ENCODE data around the gene GOLT1A. TPM values are rescaled to one million over a fixed set of nuclear protein-coding genes. Genes with fewer than 3 reads are reported as not detected.

Gene GOLT1A
- polyA plus RNA-seq, 1 donor from 2014 or later, result not detected

DNA sequence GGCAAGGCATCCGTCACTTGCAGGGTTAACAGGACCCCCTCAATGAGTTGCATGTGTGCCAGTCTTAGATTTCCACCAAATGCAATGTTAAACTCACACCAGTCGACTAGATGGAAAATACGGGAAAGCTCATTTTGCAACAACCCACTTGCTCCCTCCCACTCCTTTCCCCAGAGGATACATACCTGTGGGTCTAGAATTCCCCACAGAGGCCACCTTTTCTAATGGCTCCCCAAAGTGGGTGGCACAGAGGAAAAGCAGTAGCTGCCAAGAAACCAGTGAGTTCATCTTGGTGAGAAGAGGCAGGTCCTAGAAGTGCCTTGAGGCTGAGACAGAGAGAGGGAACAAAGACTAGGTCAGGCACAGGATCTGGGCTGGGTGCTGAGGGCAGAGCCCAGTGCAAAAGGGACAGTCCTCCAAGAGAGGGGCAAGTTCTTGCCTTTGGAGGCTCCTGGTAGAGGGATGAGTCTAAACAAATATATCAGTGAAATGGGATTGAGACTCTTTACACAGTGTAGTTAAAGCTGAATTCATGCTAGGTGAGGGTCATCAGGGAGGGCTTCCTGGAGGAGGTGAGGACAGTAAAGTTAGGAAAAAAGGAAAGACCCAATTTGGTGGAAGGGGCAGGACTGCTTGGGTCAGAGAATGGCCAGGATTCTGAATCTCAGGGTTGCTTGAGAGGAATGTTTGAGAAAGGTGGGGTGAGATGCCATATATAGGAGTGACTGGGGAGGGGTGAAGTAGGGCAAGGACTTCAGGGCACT lies 21.0 kb downstream of the GOLT1A start:
- Histone ChIP-seq H3K79me2 (replicated peaks; ENCODE audit: insufficient read depth, low read length) (no peaks in the 10 kb centered on the region), H3F3A (ENCODE audit: insufficient read depth, low read length, poor library complexity, severe bottlenecking) (peaks cover 5% of the 10 kb centered on the region), H3K4me2 (ENCODE audit: low read length) (no peak overlapping the region), H3K36me3 (ENCODE audit: insufficient read depth, low read length) (no peaks in the 10 kb centered on the region), H4K20me1 (ENCODE audit: insufficient read depth) (no peaks in the 10 kb centered on the region), H3K9ac (ENCODE audit: low read length) (no peak overlapping the region), H3K27ac (ENCODE audit: low read length) (no peak overlapping the region), H3K9me3 (ENCODE audit: low read length) (no peaks in the 10 kb centered on the region), H3K9me2 (ENCODE audit: insufficient read depth, low read length) (no peaks in the 10 kb centered on the region), H3K27me3 (ENCODE audit: insufficient read depth, low read depth, low read length) (no peaks in the 10 kb centered on the region), H2AFZ (ENCODE audit: low read depth, low read length) (no peak overlapping the region), H3K4me3 (ENCODE audit: low read length) (no peak overlapping the region)
- no peak for TF ChIP-seq POLR2AphosphoS5 (IDR thresholded peaks at IDR 0.05)
- TF ChIP-seq SMC3 (conservative IDR thresholded peaks at IDR 0.05; ENCODE audit: poor library complexity), result no peak
- no peak for TF ChIP-seq RAD21 (conservative IDR thresholded peaks at IDR 0.05)
- TF ChIP-seq, protein P1, sequence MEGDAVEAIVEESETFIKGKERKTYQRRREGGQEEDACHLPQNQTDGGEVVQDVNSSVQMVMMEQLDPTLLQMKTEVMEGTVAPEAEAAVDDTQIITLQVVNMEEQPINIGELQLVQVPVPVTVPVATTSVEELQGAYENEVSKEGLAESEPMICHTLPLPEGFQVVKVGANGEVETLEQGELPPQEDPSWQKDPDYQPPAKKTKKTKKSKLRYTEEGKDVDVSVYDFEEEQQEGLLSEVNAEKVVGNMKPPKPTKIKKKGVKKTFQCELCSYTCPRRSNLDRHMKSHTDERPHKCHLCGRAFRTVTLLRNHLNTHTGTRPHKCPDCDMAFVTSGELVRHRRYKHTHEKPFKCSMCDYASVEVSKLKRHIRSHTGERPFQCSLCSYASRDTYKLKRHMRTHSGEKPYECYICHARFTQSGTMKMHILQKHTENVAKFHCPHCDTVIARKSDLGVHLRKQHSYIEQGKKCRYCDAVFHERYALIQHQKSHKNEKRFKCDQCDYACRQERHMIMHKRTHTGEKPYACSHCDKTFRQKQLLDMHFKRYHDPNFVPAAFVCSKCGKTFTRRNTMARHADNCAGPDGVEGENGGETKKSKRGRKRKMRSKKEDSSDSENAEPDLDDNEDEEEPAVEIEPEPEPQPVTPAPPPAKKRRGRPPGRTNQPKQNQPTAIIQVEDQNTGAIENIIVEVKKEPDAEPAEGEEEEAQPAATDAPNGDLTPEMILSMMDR (IDR thresholded peaks at IDR 0.05; ENCODE audit: poor library complexity, severe bottlenecking), result no peak
- no peak for TF ChIP-seq MXI1 (conservative IDR thresholded peaks at IDR 0.05; ENCODE audit: poor library complexity, severe bottlenecking)
- TF ChIP-seq, protein P2, sequence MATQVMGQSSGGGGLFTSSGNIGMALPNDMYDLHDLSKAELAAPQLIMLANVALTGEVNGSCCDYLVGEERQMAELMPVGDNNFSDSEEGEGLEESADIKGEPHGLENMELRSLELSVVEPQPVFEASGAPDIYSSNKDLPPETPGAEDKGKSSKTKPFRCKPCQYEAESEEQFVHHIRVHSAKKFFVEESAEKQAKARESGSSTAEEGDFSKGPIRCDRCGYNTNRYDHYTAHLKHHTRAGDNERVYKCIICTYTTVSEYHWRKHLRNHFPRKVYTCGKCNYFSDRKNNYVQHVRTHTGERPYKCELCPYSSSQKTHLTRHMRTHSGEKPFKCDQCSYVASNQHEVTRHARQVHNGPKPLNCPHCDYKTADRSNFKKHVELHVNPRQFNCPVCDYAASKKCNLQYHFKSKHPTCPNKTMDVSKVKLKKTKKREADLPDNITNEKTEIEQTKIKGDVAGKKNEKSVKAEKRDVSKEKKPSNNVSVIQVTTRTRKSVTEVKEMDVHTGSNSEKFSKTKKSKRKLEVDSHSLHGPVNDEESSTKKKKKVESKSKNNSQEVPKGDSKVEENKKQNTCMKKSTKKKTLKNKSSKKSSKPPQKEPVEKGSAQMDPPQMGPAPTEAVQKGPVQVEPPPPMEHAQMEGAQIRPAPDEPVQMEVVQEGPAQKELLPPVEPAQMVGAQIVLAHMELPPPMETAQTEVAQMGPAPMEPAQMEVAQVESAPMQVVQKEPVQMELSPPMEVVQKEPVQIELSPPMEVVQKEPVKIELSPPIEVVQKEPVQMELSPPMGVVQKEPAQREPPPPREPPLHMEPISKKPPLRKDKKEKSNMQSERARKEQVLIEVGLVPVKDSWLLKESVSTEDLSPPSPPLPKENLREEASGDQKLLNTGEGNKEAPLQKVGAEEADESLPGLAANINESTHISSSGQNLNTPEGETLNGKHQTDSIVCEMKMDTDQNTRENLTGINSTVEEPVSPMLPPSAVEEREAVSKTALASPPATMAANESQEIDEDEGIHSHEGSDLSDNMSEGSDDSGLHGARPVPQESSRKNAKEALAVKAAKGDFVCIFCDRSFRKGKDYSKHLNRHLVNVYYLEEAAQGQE (IDR thresholded peaks at IDR 0.05; ENCODE audit: borderline replicate concordance), result no peak
- TF ChIP-seq TAF1 (IDR thresholded peaks at IDR 0.05; ENCODE audit: low read depth), result no peak
- TF ChIP-seq EP300 (conservative IDR thresholded peaks at IDR 0.05; ENCODE audit: poor library complexity, severe bottlenecking), result no peak
- no peak for TF ChIP-seq EZH2 (IDR thresholded peaks at IDR 0.05; ENCODE audit: borderline replicate concordance, insufficient read depth, low read length, poor library complexity, severe bottlenecking)

- no peak overlapping the region for H3K4me2 ChIP-seq (ENCODE audit: low read length)
- H3K27me3 ChIP-seq (ENCODE audit: insufficient read depth, low read depth, low read length), result no peaks in the 10 kb centered on the region
- H3K9me2 ChIP-seq (ENCODE audit: insufficient read depth, low read length), result no peaks in the 10 kb centered on the region
- no peak overlapping the region for H2AFZ ChIP-seq (ENCODE audit: low read depth, low read length)
- no peak overlapping the region for H3K4me3 ChIP-seq (ENCODE audit: low read length)
- no peaks in the 10 kb centered on the region for H3K9me3 ChIP-seq (ENCODE audit: low read length)
- H3K9ac ChIP-seq (ENCODE audit: low read length), result no peak overlapping the region
- no peaks in the 10 kb centered on the region for H4K20me1 ChIP-seq (ENCODE audit: insufficient read depth)
- peaks cover 5% of the 10 kb centered on the region for H3F3A ChIP-seq (ENCODE audit: insufficient read depth, low read length, poor library complexity, severe bottlenecking)
- H3K36me3 ChIP-seq (ENCODE audit: insufficient read depth, low read length), result no peaks in the 10 kb centered on the region
- no peak overlapping the region for H3K27ac ChIP-seq (ENCODE audit: low read length)
- no peaks in the 10 kb centered on the region for H3K79me2 ChIP-seq (replicated peaks; ENCODE audit: insufficient read depth, low read length)
- TF ChIP-seq MXI1 (conservative IDR thresholded peaks at IDR 0.05; ENCODE audit: poor library complexity, severe bottlenecking), result no peak
- TF ChIP-seq POLR2AphosphoS5 (IDR thresholded peaks at IDR 0.05), result no peak
Observed at GRCh38 chr1:204192046-204192445, 21.7 kb downstream of the GOLT1A start.

Data from neural cell (in vitro differentiated cells).